ENCODE measurements around the gene OSBPL2.

OSBPL2 gene

GRCh38 chr20:62323146-62323979 lies 85.0 kb downstream of the OSBPL2 start:
- DNase-seq (ENCODE audit: insufficient read length, low spot score) (no peak), FAIRE-seq (no peak)
- TF ChIP-seq CTCF (IDR thresholded peaks at IDR 0.05; ENCODE audit: insufficient read depth, missing control alignments), result no peak

- DNase-seq (ENCODE audit: insufficient read length, low spot score) (no peak), FAIRE-seq (no peak)
- no peak for TF ChIP-seq CTCF (IDR thresholded peaks at IDR 0.05; ENCODE audit: insufficient read depth, missing control alignments)
These were observed 85.9 kb downstream of the OSBPL2 start for GRCh38 chr20:62323980-62324906.

- DNase-seq (ENCODE audit: insufficient read length, low spot score) (no peak), FAIRE-seq (no peak)
- no peak for TF ChIP-seq CTCF (IDR thresholded peaks at IDR 0.05; ENCODE audit: insufficient read depth, missing control alignments)
These were observed 87.0 kb downstream of the OSBPL2 start for GRCh38 chr20:62325172-62325905.

- no peak for TF ChIP-seq CTCF (IDR thresholded peaks at IDR 0.05; ENCODE audit: insufficient read depth, missing control alignments)
- FAIRE-seq (no peak), DNase-seq (ENCODE audit: insufficient read length, low spot score) (no peak)
These were observed 88.2 kb downstream of the OSBPL2 start for GRCh38 chr20:62326559-62326958.

GRCh38 chr20:62326959-62327725 lies 88.8 kb downstream of the OSBPL2 start:
- no peak for TF ChIP-seq CTCF (IDR thresholded peaks at IDR 0.05; ENCODE audit: insufficient read depth, missing control alignments)
- DNase-seq (ENCODE audit: insufficient read length, low spot score) (no peak), FAIRE-seq (no peak)

- FAIRE-seq, result no peak
- no peak for TF ChIP-seq CTCF (IDR thresholded peaks at IDR 0.05; ENCODE audit: insufficient read depth, missing control alignments)
- no peak for DNase-seq (ENCODE audit: insufficient read length, low spot score)
These were observed 89.6 kb downstream of the OSBPL2 start for GRCh38 chr20:62327726-62328495.
